Lung microvascular endothelial cell (primary cell): Measurements from ENCODE around the gene EPB41L1. TPM values are rescaled to one million over a fixed set of nuclear protein-coding genes. Genes with fewer than 3 reads are reported as not detected.

Experiments used
- DNase-seq, 2 donors: peaks; one replicate each; pipeline versions ENCODE4 v3.0.0 to v3.0.0-alpha.2; 2010; ENCODE audit warnings: low read depth in 2 of 2
- total RNA-seq: library from RNA; depleted of rRNA; stranded (reverse); fragments of >200 nt; gene quantifications from 2 replicates; pipeline ENCODE4 v1.2.1, GENCODE V29; 2014

The EPB41L1 gene
- total RNA-seq, 1 donor from 2014 or later = 14.3 TPM

DNA sequence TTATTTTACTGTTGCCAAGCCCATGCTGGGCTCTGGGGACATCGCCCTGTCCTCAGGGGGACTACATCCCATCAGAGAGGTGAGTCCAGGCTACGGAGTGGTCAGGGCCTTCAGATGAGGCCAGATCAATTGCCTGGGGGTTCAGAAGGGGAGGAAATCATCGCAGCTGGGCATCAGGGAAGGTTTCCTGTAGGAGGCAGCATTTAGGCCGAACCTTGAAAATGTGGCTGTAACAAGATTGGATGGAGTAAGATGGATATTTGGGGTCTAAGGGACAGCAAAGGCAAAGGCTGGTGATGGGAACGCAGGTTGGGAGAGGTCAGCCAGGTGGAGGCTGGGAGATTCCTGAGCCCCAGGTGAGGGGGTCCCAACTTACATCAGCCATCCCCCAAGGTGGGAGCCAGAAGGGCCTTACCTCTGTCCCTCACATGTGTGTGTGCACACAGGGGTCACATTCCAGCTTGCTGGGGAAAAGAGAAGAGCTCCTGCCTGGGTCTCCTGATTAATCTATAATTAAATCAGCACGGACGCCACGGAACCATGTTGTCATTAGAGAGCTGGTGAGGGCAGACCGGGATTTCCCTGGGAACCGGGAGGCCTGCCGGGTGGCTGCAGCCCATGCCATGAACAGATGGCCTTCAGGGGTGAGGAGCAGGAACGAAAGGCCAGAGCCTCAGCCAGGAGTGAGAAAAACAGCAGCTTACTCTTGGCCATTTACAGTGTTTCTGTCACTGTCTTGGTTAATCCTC lies 121.1 kb downstream of the EPB41L1 start:
- no peak for DNase-seq

DNA sequence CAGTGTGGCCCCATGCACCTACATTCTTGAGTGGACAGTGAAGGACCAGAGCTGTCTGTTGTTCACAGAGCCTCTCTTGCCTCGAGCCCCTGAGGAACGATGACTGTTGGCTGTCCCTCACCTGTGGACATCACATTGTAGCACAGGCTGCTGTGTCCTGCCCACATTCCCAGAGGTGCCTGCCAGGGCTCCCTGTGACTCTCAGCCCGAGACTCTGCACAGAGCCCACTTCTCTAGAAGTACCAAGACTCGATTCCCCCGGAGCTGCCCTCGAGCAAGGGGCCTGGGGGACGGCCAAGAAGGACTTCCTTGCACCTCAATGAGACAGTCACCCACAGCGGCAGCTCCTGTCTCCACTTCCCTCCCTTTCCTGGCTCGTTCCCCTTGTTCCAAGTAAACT lies 123.0 kb downstream of the EPB41L1 start:
- DNase-seq = no peak

DNA sequence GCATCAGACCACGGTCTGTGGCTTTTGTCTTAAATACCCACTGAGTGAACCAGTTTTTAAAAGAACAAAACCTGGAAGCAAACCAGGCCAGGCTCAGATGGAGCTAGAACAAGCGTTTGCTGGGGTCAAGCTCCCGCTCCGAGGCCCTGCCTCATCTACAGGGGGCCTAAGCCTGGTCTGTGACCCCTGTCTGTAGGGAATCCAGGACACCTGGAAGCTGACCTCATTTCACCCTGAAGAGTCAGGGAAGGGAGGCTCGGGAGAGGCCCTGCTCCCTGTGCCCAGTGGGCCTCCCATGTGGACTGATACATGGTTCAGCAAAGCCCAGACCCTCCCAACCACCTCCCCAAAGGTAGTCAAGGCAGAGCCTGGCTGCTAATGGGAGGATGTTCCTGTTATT lies 124.8 kb downstream of the EPB41L1 start:
- DNase-seq = no peak

DNA sequence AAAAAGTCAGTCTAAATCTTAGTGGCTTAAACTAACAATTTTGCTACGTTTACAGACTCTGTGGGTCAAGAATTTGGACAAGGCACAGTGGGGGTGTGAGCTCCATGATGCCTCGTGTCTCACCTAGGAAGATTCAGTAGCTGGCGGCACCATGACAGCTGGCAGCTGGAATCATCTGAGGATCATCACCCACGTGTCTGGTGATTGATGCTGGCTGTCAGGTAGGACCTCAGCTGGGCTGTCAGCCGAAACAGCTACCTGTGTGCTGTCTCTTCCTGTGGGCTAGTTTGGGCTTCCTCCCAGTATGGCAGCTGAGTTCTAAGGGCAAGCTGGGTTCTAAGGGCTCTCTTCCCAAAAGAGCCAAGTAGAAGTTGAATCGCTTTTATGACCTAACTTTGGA lies 125.2 kb downstream of the EPB41L1 start:
- DNase-seq = no peak

DNA sequence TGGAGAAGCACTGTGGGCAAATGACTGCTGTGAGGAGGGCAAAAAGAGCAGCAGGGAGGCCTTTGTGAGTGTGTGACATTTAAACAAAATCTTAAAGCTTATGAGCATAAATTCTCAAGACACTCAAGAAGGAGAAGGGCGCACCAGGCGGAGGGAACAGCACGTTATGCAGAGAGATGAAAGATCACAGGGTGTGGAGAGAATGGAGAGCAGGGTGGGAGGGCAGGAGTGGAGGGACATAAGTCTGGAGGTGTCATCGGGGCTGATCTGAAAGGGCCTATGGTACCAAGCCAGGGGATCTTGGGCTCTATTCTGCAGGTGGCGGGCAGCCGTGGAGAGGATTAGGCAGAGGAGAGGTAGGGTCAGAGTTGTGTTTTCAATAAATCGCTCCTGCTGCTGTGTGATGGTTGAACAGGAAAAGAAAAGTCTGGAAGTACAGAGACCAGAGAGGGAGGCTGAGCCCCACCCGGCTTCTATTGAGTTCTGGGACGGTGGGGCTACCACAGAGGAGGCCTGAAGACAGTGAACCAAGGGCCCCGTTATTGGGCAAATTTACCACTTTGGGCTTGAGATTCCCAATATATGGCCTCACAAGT lies 127.3 kb downstream of the EPB41L1 start:
- DNase-seq = no peak

Other genes starting within 250 kb of the EPB41L1 start
- gene SCAND1, start 200.2 kb upstream of the EPB41L1 start, total RNA-seq = 79.8 and 88.7 TPM in 2 replicates
- 3.3 and 5.6 TPM in 2 replicates for gene CNBD2, start 186.2 kb upstream of the EPB41L1 start, total RNA-seq
- gene AAR2, start 81.7 kb downstream of the EPB41L1 start, total RNA-seq = 19.8 and 24.8 TPM in 2 replicates
- gene DLGAP4, start 151.6 kb downstream of the EPB41L1 start, total RNA-seq = 9.2 and 15.9 TPM in 2 replicates